ENCODE results near the gene RBL1. TPM values are rescaled to one million over a fixed set of nuclear protein-coding genes. Genes with fewer than 3 reads are reported as not detected.

RBL1 gene
- polyA plus RNA-seq, 1 donor from 2014 or later = 5.1 TPM

DNA sequence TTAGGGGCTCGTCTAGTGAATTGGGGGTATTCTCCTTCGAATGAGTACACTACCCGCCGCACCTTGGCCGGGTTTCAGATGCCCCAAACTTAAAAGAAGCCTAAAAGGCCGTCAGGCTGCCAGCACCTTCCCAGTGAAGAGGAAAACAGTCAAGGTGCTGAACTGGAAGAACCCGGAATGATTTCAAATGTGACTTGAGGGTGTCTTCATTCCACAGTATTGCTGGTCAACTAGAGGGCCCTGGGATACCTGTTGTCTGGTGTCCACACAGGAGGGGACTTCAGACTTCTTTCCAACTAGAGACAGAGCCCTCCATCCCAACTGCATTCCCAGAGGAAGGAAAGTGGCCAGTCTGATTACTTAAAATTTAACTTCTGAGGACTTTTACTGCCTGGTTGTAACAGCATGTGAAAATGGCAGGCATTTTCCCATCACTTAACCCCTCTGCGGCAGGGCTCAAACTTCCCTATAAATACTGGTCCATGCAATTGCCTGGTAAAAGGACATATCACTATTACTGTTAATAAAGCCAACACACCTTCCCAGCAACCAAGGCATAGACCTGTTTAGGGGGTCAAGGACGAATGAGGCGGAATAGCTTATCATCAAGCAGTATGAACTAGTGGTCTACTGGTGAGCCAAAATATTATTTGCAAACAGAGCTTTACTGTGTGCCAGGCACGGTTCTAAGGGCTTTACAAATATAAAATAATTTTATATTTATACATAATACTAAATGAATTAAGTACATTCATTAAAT lies 143.6 kb downstream of the RBL1 start:
- H2AFZ ChIP-seq (ENCODE audit: low read depth, low read length) = peak overlapping the region; percentile 88
- H3K9me2 ChIP-seq (ENCODE audit: insufficient read depth, low read length) = no peaks in the 10 kb centered on the region
- H3K27ac ChIP-seq (ENCODE audit: low read length) = peak overlapping the region; percentile 20
- no peaks in the 10 kb centered on the region for H3F3A ChIP-seq (ENCODE audit: insufficient read depth, low read length, poor library complexity, severe bottlenecking)
- peak overlapping the region; percentile 76 for H3K4me2 ChIP-seq (ENCODE audit: low read length)
- H3K36me3 ChIP-seq (ENCODE audit: insufficient read depth, low read length) = no peaks in the 10 kb centered on the region
- peak overlapping the region; percentile 77 for H3K9ac ChIP-seq (ENCODE audit: low read length)
- TF ChIP-seq POLR2AphosphoS5 (IDR thresholded peaks at IDR 0.05) (no peak), EP300 (conservative IDR thresholded peaks at IDR 0.05; ENCODE audit: poor library complexity, severe bottlenecking) (no peak), SMC3 (conservative IDR thresholded peaks at IDR 0.05; ENCODE audit: poor library complexity) (no peak), MXI1 (conservative IDR thresholded peaks at IDR 0.05; ENCODE audit: poor library complexity, severe bottlenecking) (no peak), RAD21 (conservative IDR thresholded peaks at IDR 0.05) (no peak), EZH2 (IDR thresholded peaks at IDR 0.05; ENCODE audit: borderline replicate concordance, insufficient read depth, low read length, poor library complexity, severe bottlenecking) (no peak), REST (IDR thresholded peaks at IDR 0.05; ENCODE audit: borderline replicate concordance) (no peak), TAF1 (IDR thresholded peaks at IDR 0.05; ENCODE audit: low read depth) (no peak)
- TF ChIP-seq, protein P1, sequence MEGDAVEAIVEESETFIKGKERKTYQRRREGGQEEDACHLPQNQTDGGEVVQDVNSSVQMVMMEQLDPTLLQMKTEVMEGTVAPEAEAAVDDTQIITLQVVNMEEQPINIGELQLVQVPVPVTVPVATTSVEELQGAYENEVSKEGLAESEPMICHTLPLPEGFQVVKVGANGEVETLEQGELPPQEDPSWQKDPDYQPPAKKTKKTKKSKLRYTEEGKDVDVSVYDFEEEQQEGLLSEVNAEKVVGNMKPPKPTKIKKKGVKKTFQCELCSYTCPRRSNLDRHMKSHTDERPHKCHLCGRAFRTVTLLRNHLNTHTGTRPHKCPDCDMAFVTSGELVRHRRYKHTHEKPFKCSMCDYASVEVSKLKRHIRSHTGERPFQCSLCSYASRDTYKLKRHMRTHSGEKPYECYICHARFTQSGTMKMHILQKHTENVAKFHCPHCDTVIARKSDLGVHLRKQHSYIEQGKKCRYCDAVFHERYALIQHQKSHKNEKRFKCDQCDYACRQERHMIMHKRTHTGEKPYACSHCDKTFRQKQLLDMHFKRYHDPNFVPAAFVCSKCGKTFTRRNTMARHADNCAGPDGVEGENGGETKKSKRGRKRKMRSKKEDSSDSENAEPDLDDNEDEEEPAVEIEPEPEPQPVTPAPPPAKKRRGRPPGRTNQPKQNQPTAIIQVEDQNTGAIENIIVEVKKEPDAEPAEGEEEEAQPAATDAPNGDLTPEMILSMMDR (IDR thresholded peaks at IDR 0.05; ENCODE audit: poor library complexity, severe bottlenecking) = no peak
- peak overlapping the region; percentile 99 for H3K4me3 ChIP-seq (ENCODE audit: low read length)
- H4K20me1 ChIP-seq (ENCODE audit: insufficient read depth) = no peaks in the 10 kb centered on the region
- no peaks in the 10 kb centered on the region for H3K27me3 ChIP-seq (ENCODE audit: insufficient read depth, low read depth, low read length)
- H3K9me3 ChIP-seq (ENCODE audit: low read length) = no peaks in the 10 kb centered on the region
- no peaks in the 10 kb centered on the region for H3K79me2 ChIP-seq (replicated peaks; ENCODE audit: insufficient read depth, low read length)

- H3F3A ChIP-seq (ENCODE audit: insufficient read depth, low read length, poor library complexity, severe bottlenecking) = no peaks in the 10 kb centered on the region
- no peaks in the 10 kb centered on the region for H3K79me2 ChIP-seq (replicated peaks; ENCODE audit: insufficient read depth, low read length)
- peak within 1 kb of the TSS; percentile 77 for H3K9ac ChIP-seq (ENCODE audit: low read length)
- no peak for TF ChIP-seq SMC3 (conservative IDR thresholded peaks at IDR 0.05; ENCODE audit: poor library complexity)
- TF ChIP-seq REST (IDR thresholded peaks at IDR 0.05; ENCODE audit: borderline replicate concordance) = peak; percentile 47
- TF ChIP-seq MXI1 (conservative IDR thresholded peaks at IDR 0.05; ENCODE audit: poor library complexity, severe bottlenecking) = peak; percentile 90
- no peak for TF ChIP-seq EP300 (conservative IDR thresholded peaks at IDR 0.05; ENCODE audit: poor library complexity, severe bottlenecking)
- no peak for TF ChIP-seq EZH2 (IDR thresholded peaks at IDR 0.05; ENCODE audit: borderline replicate concordance, insufficient read depth, low read length, poor library complexity, severe bottlenecking)
- TF ChIP-seq TAF1 (IDR thresholded peaks at IDR 0.05; ENCODE audit: low read depth) = no peak
- TF ChIP-seq POLR2AphosphoS5 (IDR thresholded peaks at IDR 0.05) = peak; percentile 65
- TF ChIP-seq, protein P1 (IDR thresholded peaks at IDR 0.05; ENCODE audit: poor library complexity, severe bottlenecking) = peak; percentile 32
- peak; percentile 18 for TF ChIP-seq RAD21 (conservative IDR thresholded peaks at IDR 0.05)
- no peaks in the 10 kb centered on the region for H3K27me3 ChIP-seq (ENCODE audit: insufficient read depth, low read depth, low read length)
- H3K27ac ChIP-seq (ENCODE audit: low read length) = peak within 1 kb of the TSS; percentile 51
- no peaks in the 10 kb centered on the region for H3K9me3 ChIP-seq (ENCODE audit: low read length)
- no peaks in the 10 kb centered on the region for H4K20me1 ChIP-seq (ENCODE audit: insufficient read depth)
- no peaks in the 10 kb centered on the region for H3K36me3 ChIP-seq (ENCODE audit: insufficient read depth, low read length)
- H3K9me2 ChIP-seq (ENCODE audit: insufficient read depth, low read length) = no peaks in the 10 kb centered on the region
- peak within 1 kb of the TSS; percentile 99 for H3K4me3 ChIP-seq (ENCODE audit: low read length)
- peak within 1 kb of the TSS; percentile 76 for H3K4me2 ChIP-seq (ENCODE audit: low read length)
- H2AFZ ChIP-seq (ENCODE audit: low read depth, low read length) = peak within 1 kb of the TSS; percentile 88
These were observed 144.4 kb downstream of the RBL1 start, which contains the start of gene SAMHD1 for GRCh38 chr20:36951198-36951978. SAMHD1 (minus strand) TSS chr20:36951708; CDS start chr20:36951643, 65 bp downstream.

Data from neural cell (in vitro differentiated cells).